ENCODE results near the gene KCNG2.

KCNG2 gene

DNA sequence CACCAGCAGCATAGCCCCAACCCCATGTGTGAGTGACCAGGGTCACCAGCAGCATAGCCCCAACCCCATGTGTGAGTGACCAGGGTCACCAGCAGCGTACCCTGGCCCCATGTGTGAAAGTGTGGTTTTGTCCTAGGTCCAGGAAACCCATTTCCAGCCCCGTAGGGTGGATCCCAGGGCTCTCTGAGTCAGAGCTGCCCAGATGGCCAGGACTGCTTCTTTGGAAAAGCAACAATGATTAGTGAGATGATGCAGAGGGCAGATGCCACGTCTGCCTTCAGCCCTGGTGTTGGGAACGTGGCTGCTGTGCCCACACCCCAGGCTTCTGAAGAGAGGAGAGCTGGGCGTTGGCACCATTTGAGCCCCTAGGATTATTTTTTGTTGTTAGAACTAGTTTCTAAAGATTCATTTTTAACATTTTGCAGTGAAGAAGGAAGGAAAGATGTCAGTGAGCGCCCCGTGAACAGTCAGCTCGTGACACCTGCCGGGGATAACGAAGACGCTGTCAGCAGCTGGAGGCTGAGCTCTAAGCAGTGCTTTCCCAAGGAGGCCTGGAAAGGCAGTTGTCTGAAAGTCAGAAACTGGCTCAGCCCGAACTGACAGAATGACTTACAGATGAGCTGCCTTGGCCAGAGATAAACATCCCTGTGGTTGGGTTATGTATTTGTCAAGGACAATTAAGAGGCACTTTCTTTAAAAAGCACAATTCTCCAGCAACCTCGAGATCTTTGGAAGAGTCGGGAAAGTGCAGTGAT lies 32.1 kb upstream of the KCNG2 start:
- TF ChIP-seq, protein P1, sequence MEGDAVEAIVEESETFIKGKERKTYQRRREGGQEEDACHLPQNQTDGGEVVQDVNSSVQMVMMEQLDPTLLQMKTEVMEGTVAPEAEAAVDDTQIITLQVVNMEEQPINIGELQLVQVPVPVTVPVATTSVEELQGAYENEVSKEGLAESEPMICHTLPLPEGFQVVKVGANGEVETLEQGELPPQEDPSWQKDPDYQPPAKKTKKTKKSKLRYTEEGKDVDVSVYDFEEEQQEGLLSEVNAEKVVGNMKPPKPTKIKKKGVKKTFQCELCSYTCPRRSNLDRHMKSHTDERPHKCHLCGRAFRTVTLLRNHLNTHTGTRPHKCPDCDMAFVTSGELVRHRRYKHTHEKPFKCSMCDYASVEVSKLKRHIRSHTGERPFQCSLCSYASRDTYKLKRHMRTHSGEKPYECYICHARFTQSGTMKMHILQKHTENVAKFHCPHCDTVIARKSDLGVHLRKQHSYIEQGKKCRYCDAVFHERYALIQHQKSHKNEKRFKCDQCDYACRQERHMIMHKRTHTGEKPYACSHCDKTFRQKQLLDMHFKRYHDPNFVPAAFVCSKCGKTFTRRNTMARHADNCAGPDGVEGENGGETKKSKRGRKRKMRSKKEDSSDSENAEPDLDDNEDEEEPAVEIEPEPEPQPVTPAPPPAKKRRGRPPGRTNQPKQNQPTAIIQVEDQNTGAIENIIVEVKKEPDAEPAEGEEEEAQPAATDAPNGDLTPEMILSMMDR (IDR thresholded peaks at IDR 0.05): no peak
- H3K27ac ChIP-seq: no peak overlapping the region
- no peaks in the 10 kb centered on the region for H3K9me3 ChIP-seq
- no peaks in the 10 kb centered on the region for H3K36me3 ChIP-seq
- H3K4me1 ChIP-seq (ENCODE audit: control insufficient read depth in 1 of 2, insufficient read depth in 1 of 2, low read depth in 1 of 2, low read length in 1 of 2): no peaks in the 10 kb centered on the region
- no peak overlapping the region for H3K4me3 ChIP-seq (ENCODE audit: low read depth in 1 of 2, low read length in 1 of 2)
- no peaks in the 10 kb centered on the region for H3K27me3 ChIP-seq

DNA sequence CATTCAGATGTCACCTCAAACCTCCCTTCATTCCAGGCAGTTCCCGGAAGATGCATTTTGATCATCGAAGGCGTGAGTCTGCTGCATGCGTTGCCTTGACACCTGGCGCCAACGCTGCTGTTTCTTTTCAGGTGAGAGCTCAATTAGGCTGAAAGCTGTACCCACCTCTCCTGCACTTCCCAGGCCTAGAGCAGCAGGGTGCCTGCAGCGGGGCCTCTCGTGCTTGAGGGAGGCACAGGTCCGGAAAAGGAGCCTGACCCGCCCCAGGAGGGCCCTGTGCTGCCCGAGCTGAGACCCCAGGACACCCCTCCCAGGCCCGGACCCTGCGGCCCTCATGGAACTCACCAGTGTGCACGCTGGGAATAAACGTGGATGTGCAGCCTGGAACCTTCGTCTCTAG lies 31.4 kb upstream of the KCNG2 start:
- TF ChIP-seq, protein P1 (IDR thresholded peaks at IDR 0.05): no peak
- no peaks in the 10 kb centered on the region for H3K4me1 ChIP-seq (ENCODE audit: control insufficient read depth in 1 of 2, insufficient read depth in 1 of 2, low read depth in 1 of 2, low read length in 1 of 2)
- H3K36me3 ChIP-seq: no peaks in the 10 kb centered on the region
- no peaks in the 10 kb centered on the region for H3K9me3 ChIP-seq
- no peak overlapping the region for H3K27ac ChIP-seq
- no peaks in the 10 kb centered on the region for H3K27me3 ChIP-seq
- H3K4me3 ChIP-seq (ENCODE audit: low read depth in 1 of 2, low read length in 1 of 2): no peak overlapping the region

DNA sequence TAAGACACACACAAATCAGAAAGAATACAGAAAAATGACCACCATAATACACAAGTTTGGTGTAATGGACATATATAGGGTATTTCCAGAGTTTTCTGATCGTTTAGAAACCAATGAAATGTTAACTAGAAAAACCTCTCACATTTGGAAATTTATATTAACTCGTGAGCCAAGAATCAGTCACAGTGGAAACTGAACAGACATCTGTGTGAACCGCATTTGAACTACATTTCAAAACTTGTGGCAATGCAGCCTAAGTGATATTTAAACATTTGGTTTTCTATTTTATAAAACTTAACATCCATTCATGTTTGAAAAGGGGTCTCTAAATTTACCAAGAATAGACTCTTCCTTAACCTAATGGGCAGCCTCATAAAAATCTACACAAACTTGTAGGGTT lies 29.0 kb upstream of the KCNG2 start:
- H3K36me3 ChIP-seq: no peaks in the 10 kb centered on the region

DNA sequence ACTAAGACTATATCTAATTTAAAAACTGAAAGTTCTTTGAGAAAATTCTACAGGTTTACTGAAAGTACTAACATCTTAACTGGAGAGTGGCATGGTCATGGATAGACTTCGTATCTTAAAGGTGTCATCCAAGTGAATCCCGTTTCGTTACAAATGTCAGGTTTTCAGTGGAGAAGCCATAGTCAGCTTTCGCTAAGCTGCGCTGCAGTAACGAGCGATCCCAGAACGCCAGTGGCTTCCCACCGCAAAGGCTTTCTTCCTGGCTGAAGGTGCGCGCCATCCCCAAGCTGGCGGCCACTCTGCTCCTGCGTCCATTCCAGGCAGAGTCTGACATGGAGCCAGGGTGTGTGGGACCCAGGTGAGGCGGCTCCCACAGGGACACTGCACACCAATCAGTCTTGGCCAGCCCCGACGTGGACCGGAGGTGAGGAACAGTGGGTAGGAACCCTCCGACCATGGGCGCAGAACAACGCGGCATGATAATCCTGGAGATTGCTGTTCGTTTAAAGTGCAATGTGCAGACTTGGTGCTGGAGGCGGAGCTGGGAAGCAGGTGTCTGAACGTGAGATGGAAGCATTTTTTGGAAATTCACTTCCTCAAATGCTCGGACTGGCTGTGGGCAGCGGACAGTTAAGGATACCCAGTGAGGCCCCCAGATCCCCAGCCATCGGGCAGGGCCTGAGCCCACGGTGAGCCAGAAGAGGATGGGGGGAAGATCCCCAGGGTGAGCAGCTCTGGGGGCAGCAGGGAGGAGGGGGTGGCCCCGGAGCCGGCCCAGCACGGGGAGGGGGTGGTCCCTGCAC lies 27.8 kb upstream of the KCNG2 start:
- Histone ChIP-seq H3K4me3 (ENCODE audit: low read depth in 1 of 2, low read length in 1 of 2) (no peak overlapping the region), H3K9me3 (no peaks in the 10 kb centered on the region), H3K4me1 (ENCODE audit: control insufficient read depth in 1 of 2, insufficient read depth in 1 of 2, low read depth in 1 of 2, low read length in 1 of 2) (no peaks in the 10 kb centered on the region), H3K27me3 (peaks cover 5% of the 10 kb centered on the region), H3K27ac (no peak overlapping the region), H3K36me3 (no peaks in the 10 kb centered on the region)
- TF ChIP-seq, protein P1 (IDR thresholded peaks at IDR 0.05): no peak

More for the DNA sequence above, 29.0 kb upstream of the KCNG2 start:
- no peak overlapping the region for H3K27ac ChIP-seq
- H3K9me3 ChIP-seq: no peaks in the 10 kb centered on the region
- H3K4me3 ChIP-seq (ENCODE audit: low read depth in 1 of 2, low read length in 1 of 2): no peak overlapping the region
- H3K4me1 ChIP-seq (ENCODE audit: control insufficient read depth in 1 of 2, insufficient read depth in 1 of 2, low read depth in 1 of 2, low read length in 1 of 2): no peaks in the 10 kb centered on the region
- peaks cover 5% of the 10 kb centered on the region for H3K27me3 ChIP-seq
- TF ChIP-seq, protein P1 (IDR thresholded peaks at IDR 0.05): no peak

DNA sequence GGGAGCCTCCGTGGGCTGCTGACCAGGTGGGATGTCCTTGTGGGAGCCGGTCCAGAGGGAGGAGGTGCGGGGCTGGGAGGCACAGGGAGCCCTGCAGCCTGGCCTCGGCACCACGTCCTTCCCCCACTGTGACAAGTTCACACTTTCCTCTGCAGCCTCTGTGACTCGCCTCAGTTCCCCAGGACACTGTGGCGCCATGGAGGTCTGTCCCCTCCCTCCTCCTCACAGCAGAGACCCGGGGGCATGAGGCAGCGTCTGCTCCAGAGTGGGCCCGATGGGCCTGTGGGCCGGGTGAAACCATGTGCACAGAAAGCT lies 27.3 kb upstream of the KCNG2 start:
- no peaks in the 10 kb centered on the region for H3K9me3 ChIP-seq
- TF ChIP-seq, protein P1 (IDR thresholded peaks at IDR 0.05): no peak
- no peak overlapping the region for H3K4me3 ChIP-seq (ENCODE audit: low read depth in 1 of 2, low read length in 1 of 2)
- H3K4me1 ChIP-seq (ENCODE audit: control insufficient read depth in 1 of 2, insufficient read depth in 1 of 2, low read depth in 1 of 2, low read length in 1 of 2): no peaks in the 10 kb centered on the region
- H3K27me3 ChIP-seq: peaks cover 5% of the 10 kb centered on the region
- H3K27ac ChIP-seq: no peak overlapping the region
- no peaks in the 10 kb centered on the region for H3K36me3 ChIP-seq

Measured in neutrophil (primary cell).